Testis (tissue), 3 donors: Measurements from ENCODE around the gene TXNDC8. TPM values are rescaled to one million over a fixed set of nuclear protein-coding genes. Genes with fewer than 3 reads are reported as not detected.

ENCODE experiments used
- DNase-seq: peaks from one replicate; pipeline ENCODE4 v3.0.0-alpha.2; 2019
- H3K27ac ChIP-seq, 2 donors: fragments of 200-600 bp; sonication (generic); one replicate each; pipeline ENCODE4 v1.5.1; 2019
- H3K27me3 ChIP-seq: fragments of 200-600 bp; sonication (generic); one replicate; pipeline ENCODE4 v1.5.1; 2019
- H3K36me3 ChIP-seq: fragments of 200-600 bp; sonication (generic); one replicate; pipeline ENCODE4 v1.5.1; 2017; ENCODE audit warnings: low read depth; ENCODE audit errors: missing control alignments
- H3K4me1 ChIP-seq: fragments of 200-600 bp; sonication (generic); one replicate; pipeline ENCODE4 v1.5.1; 2019
- H3K4me3 ChIP-seq, 2 donors: fragments of 200-600 bp; sonication (generic); one replicate each; pipeline ENCODE4 v1.5.1; 2017 to 2019
- H3K9me3 ChIP-seq: fragments of 200-600 bp; sonication (generic); one replicate; pipeline ENCODE4 v1.5.1; 2017
- CTCF ChIP-seq, 3 experiments: fragments of 450-650 bp in 2 of 3; fragments of 200-600 bp in 1 of 3; sonication (generic) in 1 of 3; IDR thresholded peaks; one replicate each; pipeline ENCODE4 v1.5.1; 2016 to 2019; ENCODE audit warnings: antibody characterized with exemption in 3 of 3, mild to moderate bottlenecking in 2 of 3, moderate library complexity in 1 of 3
- POLR2A ChIP-seq: fragments of 450-650 bp; IDR thresholded peaks from one replicate; pipeline ENCODE4 v1.6.1; 2017; ENCODE audit warnings: antibody characterized with exemption, mild to moderate bottlenecking, moderate library complexity
- WGBS, 2 donors: methylation state at CpG; one replicate each; pipeline ENCODE4 v1.1.5; 2018; 5-methylcytosine and 5-hydroxymethylcytosine counted together
- intact Hi-C: fragments of 100-400 bp; cut with DNase I; formaldehyde crosslinking; loops from one replicate; pipeline ENCODE4 v1.15.1; 2023; ENCODE audit warnings: low total_unique reads
- polyA plus RNA-seq: library from polyadenylated mRNA; stranded (reverse); fragments of 350-450 nt; fragmentation: Illumina TruSeq; extraction: RNeasy Lipid Tissue Mini Kit (QIAGEN cat#74804); gene quantifications from one replicate; pipeline ENCODE4 v1.2.3, GENCODE V29; 2014; ENCODE audit warnings: low read depth, low replicate concordance; ENCODE audit not compliant: insufficient read depth
- total RNA-seq, 2 donors: library from RNA; depleted of rRNA; stranded (reverse); fragments of >200 nt; gene quantifications; one replicate each; pipeline ENCODE4 v1.2.3, GENCODE V29; 2016

TXNDC8 gene
- total and polyA plus RNA-seq, 3 donors from 2014 or later, result 3.5 to 17.9 (median 16.7) TPM

DNA sequence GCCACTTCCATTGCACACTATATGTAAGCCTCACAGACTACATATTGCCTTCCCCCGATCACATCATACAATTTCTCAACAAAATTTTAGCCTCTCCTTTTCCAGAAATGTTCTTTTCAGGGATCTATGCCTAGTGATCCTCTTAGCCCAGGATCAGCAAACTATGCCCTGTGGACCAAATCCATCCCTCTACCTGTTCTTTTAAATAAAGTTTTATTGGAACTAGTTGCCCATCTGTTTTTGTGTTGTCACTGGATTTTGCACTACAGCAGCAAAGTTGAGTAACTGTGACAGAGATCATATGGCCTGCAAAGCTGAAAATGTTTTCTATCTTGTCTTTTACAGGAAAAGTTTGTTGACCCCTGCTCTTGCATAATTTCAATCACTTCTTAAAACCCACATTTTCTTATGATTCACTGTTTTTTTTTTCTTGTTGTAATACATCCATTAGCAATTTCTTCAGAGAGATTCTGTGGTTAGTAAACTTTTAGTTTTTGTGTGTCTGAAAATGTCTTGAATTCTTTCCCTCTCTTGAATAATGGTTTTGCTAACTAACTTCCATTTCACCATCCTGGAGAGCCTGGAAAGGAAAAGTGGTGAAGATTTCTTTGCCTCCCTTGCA is 7.1 kb downstream of the TXNDC8 start:
- H3K4me1 ChIP-seq, result no peaks in the 10 kb centered on the region
- H3K4me3 ChIP-seq, result no peak overlapping the region
- intact Hi-C loops, result no loop called here
- no peak for DNase-seq
- TF ChIP-seq POLR2A (no peak), CTCF (IDR thresholded peaks at IDR 0.05) (no peak)
- no peak overlapping the region for H3K27ac ChIP-seq
- H3K9me3 ChIP-seq, result no peaks in the 10 kb centered on the region
- H3K27me3 ChIP-seq, result no peaks in the 10 kb centered on the region
- H3K36me3 ChIP-seq, result no peaks in the 10 kb centered on the region
- WGBS, 2 donors, result 93 to 97% methylated on average over 1 of the region's 1 CpG

GRCh38 chr9:110329639-110330230 is 7.9 kb downstream of the TXNDC8 start:
- no peaks in the 10 kb centered on the region for H3K36me3 ChIP-seq
- WGBS, 2 donors, result 67% methylated on average over 5 of the region's 5 CpGs
- TF ChIP-seq POLR2A (no peak), CTCF (IDR thresholded peaks at IDR 0.05) (no peak)
- H3K4me1 ChIP-seq, result no peaks in the 10 kb centered on the region
- no peaks in the 10 kb centered on the region for H3K9me3 ChIP-seq
- H3K27ac ChIP-seq, result no peak overlapping the region
- DNase-seq, result no peak
- no peak overlapping the region for H3K4me3 ChIP-seq
- no peaks in the 10 kb centered on the region for H3K27me3 ChIP-seq
- intact Hi-C loops, result no loop called here

DNA sequence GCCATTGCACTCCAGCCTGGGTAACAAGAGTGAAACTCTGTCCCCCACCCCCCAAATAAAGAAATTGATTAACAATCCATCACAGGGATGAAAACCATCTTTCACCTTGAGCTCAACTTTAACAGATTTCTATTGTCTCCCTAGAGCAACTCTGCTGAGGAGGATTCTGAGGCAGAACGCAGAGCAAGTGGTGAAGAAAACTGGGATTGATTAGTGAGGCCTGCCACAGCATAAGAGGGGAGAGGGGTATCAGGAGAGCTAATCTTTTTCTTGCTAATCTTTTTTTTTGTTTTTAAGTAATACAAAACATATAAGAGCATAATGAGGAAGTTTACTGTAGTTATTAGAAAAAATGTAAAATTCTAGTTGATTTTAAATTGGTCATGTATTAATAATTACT is 8.9 kb downstream of the TXNDC8 start:
- Histone ChIP-seq H3K36me3 (no peaks in the 10 kb centered on the region), H3K9me3 (no peaks in the 10 kb centered on the region), H3K4me1 (no peaks in the 10 kb centered on the region), H3K27me3 (no peaks in the 10 kb centered on the region), H3K4me3 (no peak overlapping the region), H3K27ac (no peak overlapping the region)
- DNase-seq, result no peak
- WGBS, 2 donors, result 89 to 94% methylated on average over 1 of the region's 1 CpG
- intact Hi-C loops, result no loop called here
- TF ChIP-seq CTCF (IDR thresholded peaks at IDR 0.05), result no peak

DNA sequence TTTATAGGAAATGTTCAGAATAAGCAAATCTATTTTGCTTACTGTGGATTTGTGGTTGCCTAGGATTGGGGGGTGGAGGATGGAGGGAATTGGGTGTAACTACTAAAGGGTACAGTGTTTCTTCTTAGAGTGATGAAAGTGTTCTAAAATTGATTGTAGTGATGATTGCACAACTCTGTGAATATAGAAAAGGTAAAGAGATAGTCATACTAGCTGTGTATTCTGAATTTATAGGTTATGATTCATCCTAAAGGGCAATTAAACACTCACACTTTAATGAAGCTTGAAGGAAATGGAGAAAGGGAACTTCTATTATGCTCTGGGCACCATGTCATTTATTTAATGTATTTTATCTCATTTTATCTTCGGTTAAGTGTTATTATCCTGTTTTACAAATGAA is 9.9 kb downstream of the TXNDC8 start:
- Histone ChIP-seq H3K27ac (no peak overlapping the region), H3K9me3 (no peaks in the 10 kb centered on the region), H3K27me3 (no peaks in the 10 kb centered on the region), H3K36me3 (no peaks in the 10 kb centered on the region), H3K4me3 (no peak overlapping the region), H3K4me1 (no peaks in the 10 kb centered on the region)
- TF ChIP-seq CTCF (IDR thresholded peaks at IDR 0.05) (no peak), POLR2A (no peak)
- WGBS, 2 donors, result 91 to 92% methylated on average over 1 of the region's 1 CpG
- no peak for DNase-seq
- intact Hi-C loops, result no loop called here

DNA sequence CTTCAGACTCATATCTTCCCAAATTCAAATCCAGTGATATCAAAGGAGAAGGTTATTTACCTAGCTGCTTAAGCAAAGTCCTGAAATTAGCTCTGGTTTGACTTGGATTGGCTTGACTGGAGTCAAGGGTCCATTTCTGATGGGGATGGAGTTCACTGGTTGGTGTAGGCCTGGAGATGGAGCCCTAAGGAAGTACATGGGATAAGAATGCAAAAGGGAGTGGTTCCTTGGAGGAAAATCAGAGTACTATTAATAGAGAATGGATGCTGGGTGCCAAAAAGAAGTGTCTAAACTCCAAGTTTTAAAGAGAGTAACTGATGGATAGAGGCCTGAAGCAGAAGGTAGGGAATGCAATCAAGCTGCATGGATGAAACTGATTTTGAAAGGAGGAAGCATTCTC is 13.8 kb downstream of the TXNDC8 start:
- Histone ChIP-seq H3K9me3 (no peaks in the 10 kb centered on the region), H3K4me1 (no peaks in the 10 kb centered on the region), H3K4me3 (no peak overlapping the region), H3K27me3 (no peaks in the 10 kb centered on the region), H3K36me3 (no peaks in the 10 kb centered on the region), H3K27ac (no peak overlapping the region)
- no peak for DNase-seq
- TF ChIP-seq POLR2A (no peak), CTCF (IDR thresholded peaks at IDR 0.05) (no peak)
- intact Hi-C loops, result no loop called here
